ENCODE data around the gene KRT2. TPM values are rescaled to one million over a fixed set of nuclear protein-coding genes. Genes with fewer than 3 reads are reported as not detected.

The KRT2 gene
- total and polyA plus RNA-seq, 2 of the 8 experiments (the other 6 are each of a cell fraction or from before 2014, with no cell fraction given), result not detected

GRCh38 chr12:52694151-52694550 lies 42.1 kb upstream of the KRT2 start:
- no peak overlapping the region for H2BK12ac ChIP-seq (ENCODE audit: low read depth, low read length)
- H3K9me3 ChIP-seq (ENCODE audit: insufficient read depth in 2 of 2, low read depth in 1 of 2, low read length in 1 of 2), result no peaks in the 10 kb centered on the region
- H3K14ac ChIP-seq (ENCODE audit: insufficient read length), result no peak overlapping the region
- H3K4me3 ChIP-seq (ENCODE audit: extremely low read depth in 1 of 4, insufficient read depth in 2 of 4, low read depth in 3 of 4, low read length in 4 of 4), result no peak overlapping the region
- no peak overlapping the region for H3K56ac ChIP-seq (replicated peaks; ENCODE audit: insufficient read length, low read depth, low read length)
- H3K79me2 ChIP-seq (ENCODE audit: control insufficient read depth in 1 of 2, insufficient read depth in 2 of 2, low read length in 2 of 2), result no peaks in the 10 kb centered on the region
- no peak overlapping the region for H2AK5ac ChIP-seq (ENCODE audit: low read depth, low read length)
- H2BK120ac ChIP-seq (replicated peaks; ENCODE audit: low read depth, low read length), result no peak overlapping the region
- H2AFZ ChIP-seq (ENCODE audit: low read length), result no peak overlapping the region
- H3K23me2 ChIP-seq (ENCODE audit: low read depth, low read length), result peaks cover 6% of the 10 kb centered on the region; the same call in 1 of the 2 replicates
- DNase-seq (ENCODE audit: low read depth in 1 of 2, low spot score in 2 of 2) (no peak), FAIRE-seq (no peak)
- no peak overlapping the region for H2BK15ac ChIP-seq (ENCODE audit: low read length)
- no peak overlapping the region for H4K91ac ChIP-seq (replicated peaks; ENCODE audit: insufficient read length, low read length)
- H3K4me2 ChIP-seq (ENCODE audit: insufficient read depth in 1 of 2, low read depth in 2 of 2, low read length in 2 of 2), result no peak overlapping the region
- no peak overlapping the region for H3K9ac ChIP-seq (replicated peaks in 1 of 4; ENCODE audit: extremely low read depth in 1 of 4, low read depth in 3 of 4, low read length in 3 of 4)
- H3K27ac ChIP-seq (ENCODE audit: low read depth, low read length), result no peak overlapping the region
- H3K23ac ChIP-seq (ENCODE audit: insufficient read length), result no peak overlapping the region
- CTCF ChIA-PET (ENCODE audit: partially characterized antibody), result interaction anchor here (0.8 to 1.3 kb wide), 4 partner anchors 112 to 378 kb away, joined by 3 to 4 read pairs (median 4); no protein-coding TSS in a partner anchor
- H4K8ac ChIP-seq (ENCODE audit: extremely low read depth, insufficient read depth, low read length), result no peak overlapping the region
- no peaks in the 10 kb centered on the region for H3K79me1 ChIP-seq (ENCODE audit: low read depth, low read length)
- no peak overlapping the region for H3K4ac ChIP-seq (replicated peaks; ENCODE audit: insufficient read length, low read depth, low read length)
- peaks cover 0 to 9% (median 3%) of the 10 kb centered on the region in 4 experiments; a peak in 3 of 7 replicates for H3K4me1 ChIP-seq (replicated peaks in 1 of 4; ENCODE audit: control insufficient read depth in 3 of 4, insufficient read depth in 4 of 4, low read length in 3 of 4)
- no peak overlapping the region for H2BK20ac ChIP-seq (ENCODE audit: low read length)
- no peak overlapping the region for H4K5ac ChIP-seq (ENCODE audit: insufficient read length, low read depth, low read length)
- POLR2A ChIA-PET (ENCODE audit: partially characterized antibody), result no interaction called here
- no peaks in the 10 kb centered on the region for H3K36me3 ChIP-seq (ENCODE audit: control insufficient read depth in 2 of 4, insufficient read depth in 4 of 4, low read length in 3 of 4)
- no peak overlapping the region for H3K18ac ChIP-seq (ENCODE audit: extremely low read depth, low read length)
- H3K27me3 ChIP-seq (replicated peaks in 1 of 4; ENCODE audit: control insufficient read depth in 3 of 4, extremely low read depth in 1 of 4, insufficient read depth in 3 of 4, low read length in 3 of 4), result peaks cover 0 to 30% (median 16%) of the 10 kb centered on the region in 4 experiments; a peak in 6 of 7 replicates
- 88% methylated on average over 6 of the region's 6 CpGs; no CpG with 5 or more reads in 1 of the 2 experiments for WGBS, 2 experiments (ENCODE audit: extremely low coverage in 1 of 2, insufficient coverage in 1 of 2, insufficient read length in 1 of 2, insufficient replicate concordance in 2 of 2, low coverage in 1 of 2, low lambda C conversion rate in 2 of 2, missing lambda C conversion rate in 1 of 2)
- H4K20me1 ChIP-seq (replicated peaks in 1 of 2; ENCODE audit: control insufficient read depth in 1 of 2, insufficient read depth in 2 of 2, low read length in 2 of 2), result peaks cover 0 to 2% of the 10 kb centered on the region in 2 experiments
- no peak overlapping the region for H2BK5ac ChIP-seq (ENCODE audit: low read depth, low read length)
- no peak for TF ChIP-seq GABPA (IDR thresholded peaks at IDR 0.05; ENCODE audit: borderline replicate concordance, insufficient read depth, low read length)
- no peak for TF ChIP-seq SP1 (IDR thresholded peaks at IDR 0.05; ENCODE audit: low read depth, low read length)
- no peak for TF ChIP-seq HDAC2 (IDR thresholded peaks at IDR 0.05; ENCODE audit: borderline replicate concordance in 1 of 2, low read depth in 2 of 2, low read length in 2 of 2)
- no peak for TF ChIP-seq SIN3A (conservative IDR thresholded peaks at IDR 0.05 in 1 of 2, IDR thresholded peaks at IDR 0.05 in 1 of 2; ENCODE audit: low read depth in 1 of 2, low read length in 2 of 2)
- TF ChIP-seq MAX (IDR thresholded peaks at IDR 0.05), result no peak
- no peak for TF ChIP-seq KDM1A (IDR thresholded peaks at IDR 0.05; ENCODE audit: borderline replicate concordance, low read length)
- no peak for TF ChIP-seq CTCF (IDR thresholded peaks at IDR 0.05; ENCODE audit: control extremely low read depth in 1 of 3, insufficient read depth in 1 of 3, low read depth in 1 of 3, low read length in 3 of 3)
- TF ChIP-seq SP4 (IDR thresholded peaks at IDR 0.05; ENCODE audit: low read length), result no peak
- no peak for TF ChIP-seq YY1 (IDR thresholded peaks at IDR 0.05; ENCODE audit: low read depth, low read length)
- no peak for TF ChIP-seq CHD2 (IDR thresholded peaks at IDR 0.05; ENCODE audit: low read length)
- TF ChIP-seq POLR2A (IDR thresholded peaks at IDR 0.05; ENCODE audit: control extremely low read depth in 1 of 2, low read depth in 2 of 2, low read length in 2 of 2), result no peak
- TF ChIP-seq CREB1 (IDR thresholded peaks at IDR 0.05), result no peak
